Measurements from ENCODE around the gene CHST15. TPM values are rescaled to one million over a fixed set of nuclear protein-coding genes. Genes with fewer than 3 reads are reported as not detected.
A peak's percentile ranks its signal among the peaks of the same experiment; 100 is the strongest.

The CHST15 gene
- total and polyA plus RNA-seq, 4 donors, result 5.4 to 45.3 (median 36.7) TPM

DNA sequence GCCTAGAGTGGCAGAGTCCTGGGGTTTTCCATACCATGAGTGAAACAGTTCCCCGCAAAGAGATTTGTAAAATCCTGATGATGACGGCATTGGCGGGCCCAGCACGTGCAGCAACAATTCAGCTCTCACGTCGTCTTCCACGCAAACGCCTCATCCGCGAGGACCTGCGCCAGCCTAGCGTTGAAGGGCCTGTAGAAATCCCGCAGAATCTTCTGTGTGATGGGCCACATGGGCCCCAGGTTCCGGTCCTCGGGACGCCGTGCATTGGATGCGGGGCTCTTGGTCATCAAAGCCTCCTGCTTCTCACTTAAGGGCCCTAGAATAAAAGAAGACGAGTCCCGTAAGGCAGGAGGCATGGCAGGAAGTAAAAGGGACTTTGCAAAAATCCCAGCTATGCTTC lies 83.4 kb downstream of the CHST15 start:
- DNase-seq (no peak), ATAC-seq (ENCODE audit: insufficient read depth, low FRiP score) (no peak)
- Histone ChIP-seq H3K9ac (ENCODE audit: insufficient read depth in 1 of 2, low read length in 2 of 2) (no peak overlapping the region), H3K4me1 (ENCODE audit: control insufficient read depth in 5 of 5, insufficient read depth in 5 of 5, low read length in 5 of 5) (peaks cover 0 to 4% (median 0%) of the 10 kb centered on the region in 5 donors), H3K4me3 (no peak overlapping the region), H3K9me3 (ENCODE audit: control insufficient read depth in 4 of 4, insufficient read depth in 3 of 4, low read length in 3 of 4) (peaks cover 0 to 3% (median 1%) of the 10 kb centered on the region in 4 donors), H3K27me3 (ENCODE audit: control insufficient read depth in 3 of 3, insufficient read depth in 3 of 3, low read length in 2 of 3) (no peaks in the 10 kb centered on the region), H3K36me3 (ENCODE audit: control insufficient read depth in 4 of 4, insufficient read depth in 4 of 4, low read length in 4 of 4) (peaks cover 0 to 37% (median 0%) of the 10 kb centered on the region in 4 donors), H3K27ac (ENCODE audit: low read depth in 1 of 2, low read length in 1 of 2) (no peak overlapping the region)
- 95 to 97% methylated on average over 20 of the region's 20 CpGs for whole genome bisulfite sequencing, 2 donors
- TF ChIP-seq, protein P1, sequence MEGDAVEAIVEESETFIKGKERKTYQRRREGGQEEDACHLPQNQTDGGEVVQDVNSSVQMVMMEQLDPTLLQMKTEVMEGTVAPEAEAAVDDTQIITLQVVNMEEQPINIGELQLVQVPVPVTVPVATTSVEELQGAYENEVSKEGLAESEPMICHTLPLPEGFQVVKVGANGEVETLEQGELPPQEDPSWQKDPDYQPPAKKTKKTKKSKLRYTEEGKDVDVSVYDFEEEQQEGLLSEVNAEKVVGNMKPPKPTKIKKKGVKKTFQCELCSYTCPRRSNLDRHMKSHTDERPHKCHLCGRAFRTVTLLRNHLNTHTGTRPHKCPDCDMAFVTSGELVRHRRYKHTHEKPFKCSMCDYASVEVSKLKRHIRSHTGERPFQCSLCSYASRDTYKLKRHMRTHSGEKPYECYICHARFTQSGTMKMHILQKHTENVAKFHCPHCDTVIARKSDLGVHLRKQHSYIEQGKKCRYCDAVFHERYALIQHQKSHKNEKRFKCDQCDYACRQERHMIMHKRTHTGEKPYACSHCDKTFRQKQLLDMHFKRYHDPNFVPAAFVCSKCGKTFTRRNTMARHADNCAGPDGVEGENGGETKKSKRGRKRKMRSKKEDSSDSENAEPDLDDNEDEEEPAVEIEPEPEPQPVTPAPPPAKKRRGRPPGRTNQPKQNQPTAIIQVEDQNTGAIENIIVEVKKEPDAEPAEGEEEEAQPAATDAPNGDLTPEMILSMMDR (IDR thresholded peaks at IDR 0.05; ENCODE audit: control extremely low read depth, extremely low read depth), result no peak

- Histone ChIP-seq H3K27me3 (ENCODE audit: control insufficient read depth in 3 of 3, insufficient read depth in 3 of 3, low read length in 2 of 3) (no peaks in the 10 kb centered on the region), H3K4me3 (no peak overlapping the region), H3K9me3 (ENCODE audit: control insufficient read depth in 4 of 4, insufficient read depth in 3 of 4, low read length in 3 of 4) (peaks cover 0 to 3% (median 1%) of the 10 kb centered on the region in 4 donors), H3K9ac (ENCODE audit: insufficient read depth in 1 of 2, low read length in 2 of 2) (no peak overlapping the region), H3K4me1 (ENCODE audit: control insufficient read depth in 5 of 5, insufficient read depth in 5 of 5, low read length in 5 of 5) (peaks cover 0 to 4% (median 0%) of the 10 kb centered on the region in 5 donors), H3K36me3 (ENCODE audit: control insufficient read depth in 4 of 4, insufficient read depth in 4 of 4, low read length in 4 of 4) (peaks cover 0 to 37% (median 0%) of the 10 kb centered on the region in 4 donors), H3K27ac (ENCODE audit: low read depth in 1 of 2, low read length in 1 of 2) (no peak overlapping the region)
- ATAC-seq (ENCODE audit: insufficient read depth, low FRiP score) (no peak), DNase-seq (peak in 1 of 3 donors; percentile 12)
- TF ChIP-seq, protein P1 (IDR thresholded peaks at IDR 0.05; ENCODE audit: control extremely low read depth, extremely low read depth), result no peak
- 89 to 92% methylated on average over 16 of the region's 16 CpGs for WGBS, 2 donors
Observed at GRCh38 chr10:124009231-124010015, 84.0 kb downstream of the CHST15 start.

DNA sequence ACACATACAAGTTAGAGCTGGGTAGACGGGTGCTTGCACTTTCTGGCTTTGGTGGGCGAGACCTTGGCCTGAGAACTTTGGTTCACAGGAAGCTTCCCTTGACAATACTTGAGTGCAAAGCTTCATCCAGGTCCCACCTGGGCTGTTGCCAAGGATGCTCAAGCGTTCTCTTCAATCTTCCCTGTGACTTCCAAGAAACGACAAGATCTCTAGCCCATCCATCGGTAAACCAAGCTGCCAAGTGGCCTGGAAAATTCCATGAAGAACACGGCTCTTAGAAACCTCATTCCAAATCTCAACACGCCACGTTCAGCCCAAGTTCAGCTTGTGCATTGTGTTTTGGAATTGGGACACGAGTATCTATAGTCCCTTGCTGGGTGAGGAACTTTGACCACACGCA lies 84.7 kb downstream of the CHST15 start:
- Histone ChIP-seq H3K36me3 (ENCODE audit: control insufficient read depth in 4 of 4, insufficient read depth in 4 of 4, low read length in 4 of 4) (peaks cover 0 to 39% (median 0%) of the 10 kb centered on the region in 4 donors), H3K4me1 (ENCODE audit: control insufficient read depth in 5 of 5, insufficient read depth in 5 of 5, low read length in 5 of 5) (peaks cover 0 to 4% (median 0%) of the 10 kb centered on the region in 5 donors), H3K27me3 (ENCODE audit: control insufficient read depth in 3 of 3, insufficient read depth in 3 of 3, low read length in 2 of 3) (no peaks in the 10 kb centered on the region), H3K9ac (ENCODE audit: insufficient read depth in 1 of 2, low read length in 2 of 2) (no peak overlapping the region), H3K27ac (ENCODE audit: low read depth in 1 of 2, low read length in 1 of 2) (no peak overlapping the region), H3K4me3 (no peak overlapping the region), H3K9me3 (ENCODE audit: control insufficient read depth in 4 of 4, insufficient read depth in 3 of 4, low read length in 3 of 4) (peaks cover 0 to 1% (median under 1%) of the 10 kb centered on the region in 4 donors)
- 89 to 94% methylated on average over 10 of the region's 10 CpGs for WGBS, 2 donors
- no peak for DNase-seq
- ATAC-seq (ENCODE audit: insufficient read depth, low FRiP score), result no peak
- TF ChIP-seq, protein P1 (IDR thresholded peaks at IDR 0.05; ENCODE audit: control extremely low read depth, extremely low read depth), result no peak
